Dermis lymphatic vessel endothelial cell (primary cell): Measurements from ENCODE around the gene ARHGEF19. TPM values are rescaled to one million over a fixed set of nuclear protein-coding genes. Genes with fewer than 3 reads are reported as not detected.

Experiments
- total RNA-seq: library from RNA; depleted of rRNA; stranded (reverse); fragments of >200 nt; gene quantifications from 2 replicates; pipeline ENCODE4 v1.2.1, GENCODE V29; 2014

ARHGEF19 gene
- 2.4 and 3.9 TPM in 2 replicates for total RNA-seq

GRCh38 chr1:16212251-16212961 lies at the start of gene ARHGEF19:
TSS of gene ARHGEF19 (minus strand) at chr1:16212652. CDS start at chr1:16209054, 3,598 bp downstream.

GRCh38 chr1:16236511-16237342 lies 24.3 kb upstream of the ARHGEF19 start, which contains the start of gene CPLANE2:
TSS of gene CPLANE2 (minus strand) at chr1:16237183. CDS start at chr1:16236742, 441 bp downstream.

GRCh38 chr1:16155537-16156410 lies 56.7 kb downstream of the ARHGEF19 start, which contains the start of gene EPHA2:
TSS of gene EPHA2 (minus strand) at chr1:16156069. CDS start at chr1:16155932, 137 bp downstream.

Other genes with a start within 250 kb of the ARHGEF19 start
- 29.9 and 34.4 TPM in 2 replicates for gene ZBTB17, start 236.6 kb downstream of the ARHGEF19 start, total RNA-seq
- gene SRARP, start 208.4 kb downstream of the ARHGEF19 start, total RNA-seq: 0.34 and 1.1 TPM in 2 replicates
- gene HSPB7, start 194.6 kb downstream of the ARHGEF19 start, total RNA-seq: under 0.01 TPM in 1 of 2 replicates, not detected in the other
- not detected in 2 replicates for gene CLCNKA, start 190.6 kb downstream of the ARHGEF19 start, total RNA-seq
- gene CLCNKB, start 168.9 kb downstream of the ARHGEF19 start, total RNA-seq: 0.22 TPM in 1 of 2 replicates, not detected in the other
- 0.11 TPM in 1 of 2 replicates, not detected in the other for gene FAM131C, start 139.0 kb downstream of the ARHGEF19 start, total RNA-seq
- 58.1 and 65.6 TPM in 2 replicates for gene EPHA2, start 56.6 kb downstream of the ARHGEF19 start, total RNA-seq
- gene CPLANE2, start 24.5 kb upstream of the ARHGEF19 start, total RNA-seq: 7.2 and 8.5 TPM in 2 replicates
- gene FBXO42, start 139.8 kb upstream of the ARHGEF19 start, total RNA-seq: 6.9 and 7.2 TPM in 2 replicates
- gene SZRD1, start 154.6 kb upstream of the ARHGEF19 start, total RNA-seq: 24.1 and 29.2 TPM in 2 replicates
- gene SPATA21, start 224.8 kb upstream of the ARHGEF19 start, total RNA-seq: not detected in 2 replicates
- 168 and 202 TPM in 2 replicates for gene NECAP2, start 228.1 kb upstream of the ARHGEF19 start, total RNA-seq